Measurements from ENCODE around the gene PIK3R3. TPM values are rescaled to one million over a fixed set of nuclear protein-coding genes. Genes with fewer than 3 reads are reported as not detected.

The PIK3R3 gene
- total and polyA plus RNA-seq, 3 donors from 2014 or later = 40.8 to 56.8 (median 46.1) TPM

GRCh38 chr1:46039571-46040052, 92.8 kb downstream of the PIK3R3 start:
- no peaks in the 10 kb centered on the region for H3K9me3 ChIP-seq
- intact Hi-C loops (cut with DNase I; ENCODE audit: low total_unique reads) = no loop called here
- H3K36me3 ChIP-seq (ENCODE audit: low read depth, missing control alignments) = no peaks in the 10 kb centered on the region
- WGBS, 2 donors = 51 to 67% methylated on average over 4 of the region's 4 CpGs
- TF ChIP-seq POLR2A (IDR thresholded peaks at IDR 0.05) (no peak), CTCF (IDR thresholded peaks at IDR 0.05) (no peak)
- DNase-seq = no peak
- no peak overlapping the region for H3K27ac ChIP-seq
- H3K27me3 ChIP-seq = no peaks in the 10 kb centered on the region
- H3K4me3 ChIP-seq = no peak overlapping the region
- H3K4me1 ChIP-seq = peaks cover 14% of the 10 kb centered on the region

GRCh38 chr1:46036894-46037839, 95.3 kb downstream of the PIK3R3 start:
- Histone ChIP-seq H3K9me3 (no peaks in the 10 kb centered on the region), H3K4me1 (peaks cover 5% of the 10 kb centered on the region), H3K27ac (no peak overlapping the region), H3K36me3 (ENCODE audit: low read depth, missing control alignments) (no peaks in the 10 kb centered on the region), H3K4me3 (no peak overlapping the region), H3K27me3 (no peaks in the 10 kb centered on the region)
- intact Hi-C loops (cut with DNase I; ENCODE audit: low total_unique reads) = loop anchor here (2.0 kb wide), 1 partner anchor 144 kb away; no protein-coding TSS in a partner anchor
- peak; percentile 92 for DNase-seq
- 50 to 68% methylated on average over 8 to 11 of the region's 11 CpGs for WGBS, 2 donors
- TF ChIP-seq POLR2A (IDR thresholded peaks at IDR 0.05) = no peak
- TF ChIP-seq CTCF (IDR thresholded peaks at IDR 0.05) = peak; percentile 94 to 96 (median 95)

GRCh38 chr1:46034601-46035516, 97.6 kb downstream of the PIK3R3 start:
- no peak for TF ChIP-seq POLR2A (IDR thresholded peaks at IDR 0.05)
- TF ChIP-seq CTCF (IDR thresholded peaks at IDR 0.05) = no peak
- H3K27ac ChIP-seq = no peak overlapping the region
- H3K27me3 ChIP-seq = no peaks in the 10 kb centered on the region
- intact Hi-C loops (cut with DNase I; ENCODE audit: low total_unique reads) = no loop called here
- WGBS, 2 donors = 75 to 82% methylated on average over 22 to 27 of the region's 27 CpGs
- H3K36me3 ChIP-seq (ENCODE audit: low read depth, missing control alignments) = no peaks in the 10 kb centered on the region
- DNase-seq = no peak
- no peak overlapping the region for H3K4me3 ChIP-seq
- peaks cover 7% of the 10 kb centered on the region for H3K4me1 ChIP-seq
- no peaks in the 10 kb centered on the region for H3K9me3 ChIP-seq

- Histone ChIP-seq H3K27me3 (no peaks in the 10 kb centered on the region), H3K4me3 (no peak overlapping the region), H3K9me3 (no peaks in the 10 kb centered on the region), H3K36me3 (ENCODE audit: low read depth, missing control alignments) (no peaks in the 10 kb centered on the region), H3K4me1 (peaks cover 7% of the 10 kb centered on the region), H3K27ac (no peak overlapping the region)
- DNase-seq = no peak
- 80 to 86% methylated on average over 19 to 26 of the region's 26 CpGs for WGBS, 2 donors
- TF ChIP-seq CTCF (IDR thresholded peaks at IDR 0.05) (no peak), POLR2A (IDR thresholded peaks at IDR 0.05) (no peak)
- intact Hi-C loops (cut with DNase I; ENCODE audit: low total_unique reads) = no loop called here
Observed at GRCh38 chr1:46030876-46031660, 101.4 kb downstream of the PIK3R3 start.
